SK-N-SH (cell line): ENCODE results near the gene PDS5A. TPM values are rescaled to one million over a fixed set of nuclear protein-coding genes. Genes with fewer than 3 reads are reported as not detected.

Experiments used
- CTCF ChIA-PET: fragments of 300-600, 350-600 bp; formaldehyde crosslinking; extraction: SDS; loops from one replicate; lab custom pipeline; 2021; lab: Yijun Ruan, JAX
- POLR2A ChIA-PET: fragments of 350-600 bp; sonication (Branson Sonifier 250); formaldehyde crosslinking; extraction: SDS; loops from one replicate; lab custom pipeline; 2020; ENCODE audit warnings: antibody characterized with exemption, inconsistent platforms; lab: Yijun Ruan, JAX
- DNase-seq: peaks from one replicate; pipeline ENCODE4 v3.0.0; 2012
- H2AFZ ChIP-seq: fragments of 200-600 bp; sonication (generic); 2 replicates; pipeline ENCODE4 v1.8.1; 2016; ENCODE audit warnings: antibody characterized with exemption, mild to moderate bottlenecking, low read depth
- H3F3A ChIP-seq: fragments of 200-600 bp; sonication (generic); replicated peaks from 2 replicates; pipeline ENCODE3; 2016; ENCODE audit warnings: antibody characterized with exemption, mild to moderate bottlenecking; ENCODE audit not compliant: insufficient read depth
- H3K27ac ChIP-seq, 2 experiments: fragments of 200-500 bp in 1 of 2; fragments of 200-600 bp in 1 of 2; sonication (Bioruptor generic) in 1 of 2; sonication (generic), shearing (Covaris generic) in 1 of 2; 2 replicates each; pipeline versions ENCODE4 v1.5.1 to v1.6.1; 2014 to 2016; ENCODE audit warnings: low read depth in 2 of 2, inconsistent platforms in 1 of 2, low read length in 1 of 2, mild to moderate bottlenecking in 1 of 2, mixed read lengths in 1 of 2
- H3K27me3 ChIP-seq: fragments of 200-600 bp; sonication (generic), shearing (Covaris generic); 2 replicates; pipeline ENCODE4 v1.6.1; 2016; ENCODE audit warnings: mixed run types; ENCODE audit not compliant: insufficient read depth
- H3K36me3 ChIP-seq, 2 experiments: fragments of 200-500 bp in 1 of 2; fragments of 200-600 bp in 1 of 2; sonication (Bioruptor generic) in 1 of 2; sonication (generic) in 1 of 2; replicated peaks in 1 of 2; 2 replicates each; pipeline versions ENCODE3 to v1.5.1; 2014 to 2016; ENCODE audit warnings: low read length in 1 of 2, mild to moderate bottlenecking in 1 of 2; ENCODE audit not compliant: insufficient read depth in 2 of 2, control insufficient read depth in 1 of 2
- H3K4me1 ChIP-seq, 2 experiments: fragments of 200-500 bp in 1 of 2; fragments of 200-600 bp in 1 of 2; sonication (Bioruptor generic) in 1 of 2; sonication (generic), shearing (Covaris generic) in 1 of 2; 2 replicates each; pipeline versions ENCODE4 v1.5.1 to v1.6.1; 2014 to 2016; ENCODE audit warnings: low read depth in 1 of 2, low read length in 1 of 2, mixed run types in 1 of 2; ENCODE audit not compliant: insufficient read depth in 2 of 2, control insufficient read depth in 1 of 2
- H3K4me2 ChIP-seq: fragments of 200-600 bp; sonication (generic), shearing (Covaris generic); 2 replicates; pipeline ENCODE4 v1.6.1; 2017; ENCODE audit warnings: mixed run types
- H3K4me3 ChIP-seq, 2 experiments: fragments of 200-500 bp in 1 of 2; fragments of 200-600 bp in 1 of 2; sonication (Bioruptor generic) in 1 of 2; sonication (generic), shearing (Covaris generic) in 1 of 2; 2 replicates each; pipeline versions ENCODE4 v1.5.1 to v1.8.1; 2014 to 2016; ENCODE audit warnings: low read depth in 2 of 2, inconsistent platforms in 1 of 2, low read length in 1 of 2, mild to moderate bottlenecking in 1 of 2, mixed read lengths in 1 of 2, moderate library complexity in 1 of 2
- H3K79me2 ChIP-seq: fragments of 200-600 bp; sonication (generic); 2 replicates; pipeline ENCODE4 v1.8.1; 2017; ENCODE audit warnings: mild to moderate bottlenecking; ENCODE audit not compliant: insufficient read depth
- H3K9ac ChIP-seq: fragments of 200-600 bp; sonication (generic); 2 replicates; pipeline ENCODE4 v1.6.1; 2017; ENCODE audit warnings: mixed run types
- H3K9me2 ChIP-seq: fragments of 200-600 bp; sonication (generic); 2 replicates; pipeline ENCODE4 v1.6.1; 2017; ENCODE audit warnings: mixed run types
- H3K9me3 ChIP-seq: fragments of 200-600 bp; sonication (generic); 2 replicates; pipeline ENCODE4 v1.6.1; 2017; ENCODE audit warnings: mixed run types, mild to moderate bottlenecking, moderate library complexity
- H4K20me1 ChIP-seq: fragments of 200-600 bp; sonication (generic); 2 replicates; pipeline ENCODE4 v1.6.1; 2017; ENCODE audit warnings: mild to moderate bottlenecking, mixed run types; ENCODE audit not compliant: insufficient read depth
- EZH2phosphoT487 ChIP-seq: fragments of 200-600 bp; sonication (generic); IDR thresholded peaks from 2 replicates; pipeline ENCODE4 v1.6.1; 2017; ENCODE audit warnings: low read depth, mixed run types, mild to moderate bottlenecking, antibody characterized with exemption, moderate library complexity, borderline replicate concordance
- FOXJ3 ChIP-seq: sonication (generic); formaldehyde crosslinking; IDR thresholded peaks from 2 replicates; pipeline ENCODE4 v1.5.1; 2020; ENCODE audit warnings: mild to moderate bottlenecking, missing genetic modification reagents
- GABPA ChIP-seq: IDR thresholded peaks from 2 replicates; pipeline ENCODE4 v1.4.0; 2012; ENCODE audit warnings: low read depth, mild to moderate bottlenecking
- GATA2 ChIP-seq: sonication (generic); formaldehyde crosslinking; IDR thresholded peaks from 2 replicates; pipeline ENCODE4 v1.5.0; 2020; ENCODE audit warnings: mild to moderate bottlenecking, missing genetic modification reagents
- JUND ChIP-seq: IDR thresholded peaks from 2 replicates; pipeline ENCODE4 v1.4.0; 2012
- MEF2A ChIP-seq: IDR thresholded peaks from 2 replicates; pipeline ENCODE4 v1.4.0; 2012; ENCODE audit warnings: low read depth, borderline replicate concordance
- MXI1 ChIP-seq: IDR thresholded peaks from 2 replicates; pipeline ENCODE4 v1.6.1; 2012; ENCODE audit warnings: mild to moderate bottlenecking, low read depth, low read length, improper control_type of control experiment
- POLR2AphosphoS5 ChIP-seq: IDR thresholded peaks from 2 replicates; pipeline ENCODE4 v1.6.1; 2012; ENCODE audit warnings: low read depth, low read length
- RAD21 ChIP-seq: IDR thresholded peaks from 2 replicates; pipeline ENCODE4 v1.6.1; 2012; ENCODE audit warnings: mild to moderate bottlenecking, low read length
- SIN3A ChIP-seq: IDR thresholded peaks from 2 replicates; pipeline ENCODE4 v1.6.1; 2012; ENCODE audit warnings: low read depth, mild to moderate bottlenecking, low read length, moderate library complexity, borderline replicate concordance
- TAF1 ChIP-seq: IDR thresholded peaks from 2 replicates; pipeline ENCODE4 v1.6.1; 2012; ENCODE audit warnings: low read depth, mild to moderate bottlenecking, low read length, moderate library complexity, borderline replicate concordance
- TCF12 ChIP-seq: IDR thresholded peaks from 2 replicates; pipeline ENCODE4 v1.4.0; 2012
- TEAD4 ChIP-seq: IDR thresholded peaks from 2 replicates; pipeline ENCODE4 v1.4.0; 2012; ENCODE audit warnings: mild to moderate bottlenecking, borderline replicate concordance; ENCODE audit not compliant: insufficient read depth
- USF1 ChIP-seq: IDR thresholded peaks from 2 replicates; pipeline ENCODE4 v1.4.0; 2012; ENCODE audit warnings: low read depth, borderline replicate concordance
- USF2 ChIP-seq: fragments of 150-350 bp; IDR thresholded peaks from 2 replicates; pipeline ENCODE4 v1.6.1; 2017; ENCODE audit warnings: antibody characterized with exemption, low read length, low read depth, borderline replicate concordance
- YY1 ChIP-seq: IDR thresholded peaks from 2 replicates; pipeline ENCODE4 v1.4.0; 2012; ENCODE audit warnings: low read depth, mild to moderate bottlenecking
- WGBS: methylation state at CpG from one replicate; pipeline ENCODE4 v1.1.6; 2017; ENCODE audit warnings: low lambda C conversion rate; 5-methylcytosine and 5-hydroxymethylcytosine counted together
- polyA plus RNA-seq, 3 experiments: library from polyadenylated mRNA; depleted of rRNA; stranded (reverse); fragments of >200 nt; gene quantifications; 2 replicates each; pipeline ENCODE4 v1.2.3, GENCODE V29; 2012
- TF ChIP-seq, protein P1 (sequence below): IDR thresholded peaks from 2 replicates; pipeline ENCODE4 v1.4.0; 2012; ENCODE audit warnings: low read depth, borderline replicate concordance

The PDS5A gene
- polyA plus RNA-seq, 1 of the 3 experiments (the other 2 are of a cell fraction) = 14.1 TPM

GRCh38 chr4:39937683-39938268, 39.9 kb downstream of the PDS5A start:
- no peaks in the 10 kb centered on the region for H3K27me3 ChIP-seq
- H3K27ac ChIP-seq = no peak overlapping the region
- H4K20me1 ChIP-seq = peaks cover 45% of the 10 kb centered on the region
- no peak overlapping the region for H2AFZ ChIP-seq
- no peak for DNase-seq
- no peaks in the 10 kb centered on the region for H3K9me2 ChIP-seq
- 96% methylated on average over 2 of the region's 2 CpGs for WGBS
- H3K36me3 ChIP-seq = peaks cover 0 to 11% of the 10 kb centered on the region in 2 experiments
- ChIA-PET POLR2A (no interaction called here), CTCF (interaction anchor here (1.1 kb wide), 1 partner anchor 41 kb away, joined by 3 read pairs; no protein-coding TSS in a partner anchor)
- H3K4me3 ChIP-seq = no peak overlapping the region
- H3K9ac ChIP-seq = no peak overlapping the region
- H3K4me2 ChIP-seq = no peak overlapping the region
- no peak for TF ChIP-seq MEF2A
- no peak for TF ChIP-seq FOXJ3 (CRISPR knock-in tag)
- no peak for TF ChIP-seq TEAD4
- TF ChIP-seq, protein P1, sequence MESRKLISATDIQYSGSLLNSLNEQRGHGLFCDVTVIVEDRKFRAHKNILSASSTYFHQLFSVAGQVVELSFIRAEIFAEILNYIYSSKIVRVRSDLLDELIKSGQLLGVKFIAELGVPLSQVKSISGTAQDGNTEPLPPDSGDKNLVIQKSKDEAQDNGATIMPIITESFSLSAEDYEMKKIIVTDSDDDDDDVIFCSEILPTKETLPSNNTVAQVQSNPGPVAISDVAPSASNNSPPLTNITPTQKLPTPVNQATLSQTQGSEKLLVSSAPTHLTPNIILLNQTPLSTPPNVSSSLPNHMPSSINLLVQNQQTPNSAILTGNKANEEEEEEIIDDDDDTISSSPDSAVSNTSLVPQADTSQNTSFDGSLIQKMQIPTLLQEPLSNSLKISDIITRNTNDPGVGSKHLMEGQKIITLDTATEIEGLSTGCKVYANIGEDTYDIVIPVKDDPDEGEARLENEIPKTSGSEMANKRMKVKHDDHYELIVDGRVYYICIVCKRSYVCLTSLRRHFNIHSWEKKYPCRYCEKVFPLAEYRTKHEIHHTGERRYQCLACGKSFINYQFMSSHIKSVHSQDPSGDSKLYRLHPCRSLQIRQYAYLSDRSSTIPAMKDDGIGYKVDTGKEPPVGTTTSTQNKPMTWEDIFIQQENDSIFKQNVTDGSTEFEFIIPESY = no peak
- no peak for TF ChIP-seq MXI1
- no peak for TF ChIP-seq TAF1
- TF ChIP-seq JUND = no peak
- TF ChIP-seq TCF12 = no peak
- no peak for TF ChIP-seq USF1
- TF ChIP-seq YY1 = no peak
- no peak for TF ChIP-seq POLR2AphosphoS5
- no peak for TF ChIP-seq EZH2phosphoT487
- TF ChIP-seq SIN3A = no peak
- TF ChIP-seq, all 33 proteins: peak for 0
- Histone ChIP-seq H3K9me3 (no peaks in the 10 kb centered on the region), H3K4me1 (peaks cover 4 to 12% of the 10 kb centered on the region in 2 experiments; a peak in 2 of 4 replicates), H3F3A (peaks cover 8% of the 10 kb centered on the region), H3K79me2 (peaks cover 100% of the 10 kb centered on the region)

- H3K9me3 ChIP-seq = no peaks in the 10 kb centered on the region
- H3K27ac ChIP-seq = no peak overlapping the region
- H3K79me2 ChIP-seq = peaks cover 100% of the 10 kb centered on the region
- no peak for DNase-seq
- H3K27me3 ChIP-seq = no peaks in the 10 kb centered on the region
- ChIA-PET CTCF (interaction anchor here (0.6 to 1.1 kb wide), 3 partner anchors 40 to 1131 kb away, joined by 3 to 4 read pairs (median 3); no protein-coding TSS in a partner anchor), POLR2A (no interaction called here)
- H3K9ac ChIP-seq = no peak overlapping the region
- H3F3A ChIP-seq = peaks cover 8% of the 10 kb centered on the region
- WGBS = 85% methylated on average over 6 of the region's 6 CpGs
- no peak overlapping the region; a peak in 1 of 4 replicates for H3K4me3 ChIP-seq
- no peaks in the 10 kb centered on the region for H3K9me2 ChIP-seq
- H3K36me3 ChIP-seq = peaks cover 0 to 11% of the 10 kb centered on the region in 2 experiments
- TF ChIP-seq RAD21 = no peak
- no peak for TF ChIP-seq GATA2 (CRISPR knock-in tag)
- TF ChIP-seq USF2 = no peak
- no peak for TF ChIP-seq TAF1
- no peak for TF ChIP-seq TCF12
- TF ChIP-seq GABPA = no peak
- H2AFZ ChIP-seq = no peak overlapping the region
- H4K20me1 ChIP-seq = peaks cover 36% of the 10 kb centered on the region
- H3K4me2 ChIP-seq = no peak overlapping the region
- H3K4me1 ChIP-seq = peaks cover 4 to 12% of the 10 kb centered on the region in 2 experiments; a peak in 2 of 4 replicates
Measured at GRCh38 chr4:39936565-39937418, 40.9 kb downstream of the PDS5A start.
